HG02885 (cell line): ENCODE results near the gene VWA5A.

ENCODE experiments used
- ATAC-seq: cut with Tn5 transposase; IDR thresholded peaks from one replicate; pipeline ENCODE4 v1.9.1; 2021; ENCODE audit warnings: mild to moderate bottlenecking; ENCODE audit not compliant: unreplicated experiment, poor library complexity

VWA5A gene

GRCh38 chr11:124114942-124115781 is at the start of gene VWA5A:
VWA5A (plus strand) TSS chr11:124115450; CDS start chr11:124117512, 2,062 bp downstream.
- peak; percentile 100 for ATAC-seq

GRCh38 chr11:124068601-124069110 is 46.6 kb upstream of the VWA5A start:
- ATAC-seq: no peak

GRCh38 chr11:124069429-124070401 is 45.5 kb upstream of the VWA5A start:
- peak; percentile 68 for ATAC-seq

- ATAC-seq: peak; percentile 86
Measured at GRCh38 chr11:124070915-124071622, 44.2 kb upstream of the VWA5A start.

GRCh38 chr11:124071623-124071948 is 43.7 kb upstream of the VWA5A start:
- ATAC-seq: no peak

GRCh38 chr11:124072147-124072546 is 43.1 kb upstream of the VWA5A start:
- ATAC-seq: no peak

GRCh38 chr11:124074554-124074953 is 40.7 kb upstream of the VWA5A start:
- no peak for ATAC-seq

GRCh38 chr11:124075492-124075840 is 39.8 kb upstream of the VWA5A start:
- no peak for ATAC-seq

GRCh38 chr11:124075841-124076651 is 39.2 kb upstream of the VWA5A start:
- ATAC-seq: peak; percentile 80

- ATAC-seq: no peak
Measured at GRCh38 chr11:124077266-124077665, 38.0 kb upstream of the VWA5A start.

- no peak for ATAC-seq
Measured at GRCh38 chr11:124078591-124078990, 36.7 kb upstream of the VWA5A start.

GRCh38 chr11:124079631-124080326 is 35.5 kb upstream of the VWA5A start:
- ATAC-seq: no peak

- ATAC-seq: no peak
Measured at GRCh38 chr11:124080327-124081001, 34.8 kb upstream of the VWA5A start.

GRCh38 chr11:124081483-124081882 is 33.8 kb upstream of the VWA5A start:
- no peak for ATAC-seq

GRCh38 chr11:124082371-124082770 is 32.9 kb upstream of the VWA5A start:
- no peak for ATAC-seq

- no peak for ATAC-seq
Measured at GRCh38 chr11:124085583-124085982, 29.7 kb upstream of the VWA5A start.

GRCh38 chr11:124085997-124086846 is 29.0 kb upstream of the VWA5A start:
- ATAC-seq: no peak

- ATAC-seq: no peak
Measured at GRCh38 chr11:124090996-124091395, 24.3 kb upstream of the VWA5A start.
